ENCODE results near the gene TBC1D17. TPM values are rescaled to one million over a fixed set of nuclear protein-coding genes. Genes with fewer than 3 reads are reported as not detected.

TBC1D17 gene
- total and polyA plus RNA-seq, 10 of the 15 experiments (the other 5 are each of a cell fraction or from before 2014, with no cell fraction given) = 0.42 to 20.4 (median 11.2) TPM

DNA sequence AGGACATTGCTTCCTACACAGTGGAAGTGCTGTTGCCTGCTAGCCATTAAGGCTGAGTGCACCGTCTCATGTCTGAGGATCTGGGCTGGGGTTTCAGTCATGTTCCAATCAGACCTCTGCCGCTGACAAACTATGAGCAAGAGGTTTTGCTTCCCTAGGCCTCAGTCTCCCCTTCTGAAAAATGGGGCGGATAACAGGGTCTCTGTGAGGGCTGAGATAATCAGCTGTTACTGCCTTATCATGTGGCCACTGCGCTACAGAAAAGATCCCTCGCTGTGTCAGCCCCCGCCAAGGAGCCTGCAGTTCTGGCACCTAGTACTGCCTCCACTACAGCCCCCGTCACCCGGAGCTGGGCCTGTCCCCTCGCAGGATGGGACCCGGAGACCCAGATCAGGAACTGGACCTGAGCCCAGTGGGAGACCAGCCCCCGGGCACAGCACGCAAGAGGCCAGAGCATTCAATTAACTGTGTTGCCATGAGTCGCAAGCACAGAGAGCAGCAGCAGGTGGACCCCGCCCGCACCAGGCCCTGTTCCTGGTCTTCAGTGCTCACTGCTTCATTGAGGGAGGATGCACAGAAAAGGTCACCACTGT, 7.1 kb upstream of the TBC1D17 start:
- Histone ChIP-seq H3K27ac (ENCODE audit: control insufficient read depth, insufficient read depth) (peak overlapping the region; percentile 70), H3K4me3 (peak overlapping the region; percentile 66), H3K36me3 (ENCODE audit: control insufficient read depth in 2 of 2, insufficient read depth in 2 of 2, low read length in 1 of 2) (no peaks in the 10 kb centered on the region; a peak in 1 of 4 replicates), H3K9ac (ENCODE audit: control insufficient read depth, insufficient read depth, low read length) (peak overlapping the region; percentile 64), H3K9me3 (replicated peaks; ENCODE audit: control insufficient read depth, insufficient read depth, low read length) (no peaks in the 10 kb centered on the region), H3K4me2 (ENCODE audit: control insufficient read depth, insufficient read depth) (peak overlapping the region; percentile 85), H3K27me3 (replicated peaks in 1 of 2; ENCODE audit: control insufficient read depth in 2 of 2, insufficient read depth in 2 of 2, low read length in 1 of 2) (no peaks in the 10 kb centered on the region), H3K4me1 (ENCODE audit: control insufficient read depth, insufficient read depth, low read length) (peaks cover 32% of the 10 kb centered on the region), H4K20me1 (ENCODE audit: control insufficient read depth, insufficient read depth) (no peaks in the 10 kb centered on the region), H2AFZ (ENCODE audit: control insufficient read depth, low read depth, low read length) (peak overlapping the region; percentile 41; the same call in 1 of the 2 replicates), H3K79me2 (ENCODE audit: control insufficient read depth, insufficient read depth, low read length) (peaks cover 26% of the 10 kb centered on the region)
- TF ChIP-seq ESRRA (IDR thresholded peaks at IDR 0.05; ENCODE audit: low read length) = no peak
- TF ChIP-seq POU2F2 (IDR thresholded peaks at IDR 0.05; ENCODE audit: borderline replicate concordance, low read depth, low read length) = no peak
- no peak for TF ChIP-seq ZBTB11 (CRISPR knock-in tag; IDR thresholded peaks at IDR 0.05)
- 0 out of 2 replicates have a peak, but pooled peaks have one; percentile 12 for TF ChIP-seq HDGF (IDR thresholded peaks at IDR 0.05)
- TF ChIP-seq SUPT20H (IDR thresholded peaks at IDR 0.05; ENCODE audit: borderline replicate concordance, control insufficient read depth, low read depth, low read length) = no peak
- TF ChIP-seq RBBP5 (conservative IDR thresholded peaks at IDR 0.05) = no peak
- SMC1A ChIA-PET (ENCODE audit: uncharacterized antibody, unreplicated experiment) = interaction anchor here (1.7 to 2.0 kb wide), 2 partner anchors 51 to 58 kb away, joined by 6 read pairs; partner anchors contain the start of gene FUZ
- intact Hi-C loops (cut with micrococcal nuclease; ENCODE audit: unreplicated experiment) = loop anchor here (5.0 kb wide), 1 partner anchor 383 kb away; the partner anchor contains the start of gene RPL13A
- 84% methylated on average over 15 of the region's 15 CpGs for WGBS (ENCODE audit: insufficient coverage, insufficient replicate concordance, low lambda C conversion rate, missing lambda C conversion rate)
- FAIRE-seq (no peak), ATAC-seq (no peak), DNase-seq (ENCODE audit: low read depth, low spot score) (no peak)
- RAD21 ChIA-PET (ENCODE audit: unreplicated experiment) = interaction anchor here (1.4 kb wide), 1 partner anchor 57 kb away, joined by 12 read pairs; the partner anchor contains the start of gene FUZ
- in situ Hi-C loops (cut with MboI) = no loop called here
- no TSS peak for BruUV-seq (replicated peaks)
- CTCF ChIA-PET = no interaction called here
- POLR2A ChIA-PET = interaction anchor here (0.6 to 1.7 kb wide), 8 partner anchors 18 to 1030 kb away, joined by 3 to 17 read pairs (median 5); partner anchors contain the start of genes MED25 and SCAF1
